SK-N-SH (cell line): ENCODE results near the gene ITFG1. TPM values are rescaled to one million over a fixed set of nuclear protein-coding genes. Genes with fewer than 3 reads are reported as not detected.

Experiments
- CTCF ChIA-PET: fragments of 300-600, 350-600 bp; formaldehyde crosslinking; extraction: SDS; loops from one replicate; lab custom pipeline; 2021; lab: Yijun Ruan, JAX
- POLR2A ChIA-PET: fragments of 350-600 bp; sonication (Branson Sonifier 250); formaldehyde crosslinking; extraction: SDS; loops from one replicate; lab custom pipeline; 2020; ENCODE audit warnings: antibody characterized with exemption, inconsistent platforms; lab: Yijun Ruan, JAX
- DNase-seq: peaks from one replicate; pipeline ENCODE4 v3.0.0; 2012
- H2AFZ ChIP-seq: fragments of 200-600 bp; sonication (generic); 2 replicates; pipeline ENCODE4 v1.8.1; 2016; ENCODE audit warnings: antibody characterized with exemption, mild to moderate bottlenecking, low read depth
- H3F3A ChIP-seq: fragments of 200-600 bp; sonication (generic); replicated peaks from 2 replicates; pipeline ENCODE3; 2016; ENCODE audit warnings: antibody characterized with exemption, mild to moderate bottlenecking; ENCODE audit not compliant: insufficient read depth
- H3K27ac ChIP-seq, 2 experiments: fragments of 200-500 bp in 1 of 2; fragments of 200-600 bp in 1 of 2; sonication (Bioruptor generic) in 1 of 2; sonication (generic), shearing (Covaris generic) in 1 of 2; 2 replicates each; pipeline versions ENCODE4 v1.5.1 to v1.6.1; 2014 to 2016; ENCODE audit warnings: low read depth in 2 of 2, inconsistent platforms in 1 of 2, low read length in 1 of 2, mild to moderate bottlenecking in 1 of 2, mixed read lengths in 1 of 2
- H3K27me3 ChIP-seq: fragments of 200-600 bp; sonication (generic), shearing (Covaris generic); 2 replicates; pipeline ENCODE4 v1.6.1; 2016; ENCODE audit warnings: mixed run types; ENCODE audit not compliant: insufficient read depth
- H3K36me3 ChIP-seq, 2 experiments: fragments of 200-500 bp in 1 of 2; fragments of 200-600 bp in 1 of 2; sonication (Bioruptor generic) in 1 of 2; sonication (generic) in 1 of 2; replicated peaks in 1 of 2; 2 replicates each; pipeline versions ENCODE3 to v1.5.1; 2014 to 2016; ENCODE audit warnings: low read length in 1 of 2, mild to moderate bottlenecking in 1 of 2; ENCODE audit not compliant: insufficient read depth in 2 of 2, control insufficient read depth in 1 of 2
- H3K4me1 ChIP-seq, 2 experiments: fragments of 200-500 bp in 1 of 2; fragments of 200-600 bp in 1 of 2; sonication (Bioruptor generic) in 1 of 2; sonication (generic), shearing (Covaris generic) in 1 of 2; 2 replicates each; pipeline versions ENCODE4 v1.5.1 to v1.6.1; 2014 to 2016; ENCODE audit warnings: low read depth in 1 of 2, low read length in 1 of 2, mixed run types in 1 of 2; ENCODE audit not compliant: insufficient read depth in 2 of 2, control insufficient read depth in 1 of 2
- H3K4me2 ChIP-seq: fragments of 200-600 bp; sonication (generic), shearing (Covaris generic); 2 replicates; pipeline ENCODE4 v1.6.1; 2017; ENCODE audit warnings: mixed run types
- H3K4me3 ChIP-seq, 2 experiments: fragments of 200-500 bp in 1 of 2; fragments of 200-600 bp in 1 of 2; sonication (Bioruptor generic) in 1 of 2; sonication (generic), shearing (Covaris generic) in 1 of 2; 2 replicates each; pipeline versions ENCODE4 v1.5.1 to v1.8.1; 2014 to 2016; ENCODE audit warnings: low read depth in 2 of 2, inconsistent platforms in 1 of 2, low read length in 1 of 2, mild to moderate bottlenecking in 1 of 2, mixed read lengths in 1 of 2, moderate library complexity in 1 of 2
- H3K79me2 ChIP-seq: fragments of 200-600 bp; sonication (generic); 2 replicates; pipeline ENCODE4 v1.8.1; 2017; ENCODE audit warnings: mild to moderate bottlenecking; ENCODE audit not compliant: insufficient read depth
- H3K9ac ChIP-seq: fragments of 200-600 bp; sonication (generic); 2 replicates; pipeline ENCODE4 v1.6.1; 2017; ENCODE audit warnings: mixed run types
- H3K9me2 ChIP-seq: fragments of 200-600 bp; sonication (generic); 2 replicates; pipeline ENCODE4 v1.6.1; 2017; ENCODE audit warnings: mixed run types
- H3K9me3 ChIP-seq: fragments of 200-600 bp; sonication (generic); 2 replicates; pipeline ENCODE4 v1.6.1; 2017; ENCODE audit warnings: mixed run types, mild to moderate bottlenecking, moderate library complexity
- H4K20me1 ChIP-seq: fragments of 200-600 bp; sonication (generic); 2 replicates; pipeline ENCODE4 v1.6.1; 2017; ENCODE audit warnings: mild to moderate bottlenecking, mixed run types; ENCODE audit not compliant: insufficient read depth
- NRF1 ChIP-seq: IDR thresholded peaks from 2 replicates; pipeline ENCODE4 v1.6.1; 2012; ENCODE audit warnings: low read depth, mild to moderate bottlenecking, low read length
- POLR2AphosphoS5 ChIP-seq: IDR thresholded peaks from 2 replicates; pipeline ENCODE4 v1.6.1; 2012; ENCODE audit warnings: low read depth, low read length
- RAD21 ChIP-seq: IDR thresholded peaks from 2 replicates; pipeline ENCODE4 v1.6.1; 2012; ENCODE audit warnings: mild to moderate bottlenecking, low read length
- REST ChIP-seq: IDR thresholded peaks from 2 replicates; pipeline ENCODE4 v1.6.1; 2012; ENCODE audit warnings: mild to moderate bottlenecking, low read depth, low read length, moderate library complexity
- RXRA ChIP-seq: IDR thresholded peaks from 2 replicates; pipeline ENCODE4 v1.4.0; 2012; ENCODE audit warnings: low read depth, mild to moderate bottlenecking, borderline replicate concordance
- SIN3A ChIP-seq: IDR thresholded peaks from 2 replicates; pipeline ENCODE4 v1.6.1; 2012; ENCODE audit warnings: low read depth, mild to moderate bottlenecking, low read length, moderate library complexity, borderline replicate concordance
- WGBS: methylation state at CpG from one replicate; pipeline ENCODE4 v1.1.6; 2017; ENCODE audit warnings: low lambda C conversion rate; 5-methylcytosine and 5-hydroxymethylcytosine counted together
- polyA plus RNA-seq, 3 experiments: library from polyadenylated mRNA; depleted of rRNA; stranded (reverse); fragments of >200 nt; gene quantifications; 2 replicates each; pipeline ENCODE4 v1.2.3, GENCODE V29; 2012
- TF ChIP-seq, protein P1 (sequence below): IDR thresholded peaks from 2 replicates; pipeline ENCODE4; 2012
- TF ChIP-seq, protein P2 (sequence below): fragments of 150-350 bp; IDR thresholded peaks from 2 replicates; pipeline ENCODE4 v1.6.1; 2017; ENCODE audit warnings: antibody characterized with exemption, low read length, low read depth, borderline replicate concordance

Gene ITFG1
- polyA plus RNA-seq, 1 of the 3 experiments (the other 2 are of a cell fraction) = 48.6 TPM

GRCh38 chr16:47488051-47488450 is 27.2 kb upstream of the ITFG1 start:
- Histone ChIP-seq H3K9ac (no peak overlapping the region), H3K4me1 (no peaks in the 10 kb centered on the region; a peak in 1 of 4 replicates), H2AFZ (no peak overlapping the region), H3K27ac (no peak overlapping the region), H3K79me2 (peaks cover 16% of the 10 kb centered on the region), H3K4me3 (no peak overlapping the region), H3K36me3 (peaks cover 0 to 3% of the 10 kb centered on the region in 2 experiments), H3K27me3 (no peaks in the 10 kb centered on the region), H3K9me2 (no peaks in the 10 kb centered on the region), H3K4me2 (no peak overlapping the region), H3F3A (no peaks in the 10 kb centered on the region), H3K9me3 (peaks cover 10% of the 10 kb centered on the region), H4K20me1 (no peaks in the 10 kb centered on the region)
- 98% methylated on average over 3 of the region's 3 CpGs for WGBS
- POLR2A ChIA-PET = no interaction called here
- no peak for DNase-seq
- TF ChIP-seq, protein P1, sequence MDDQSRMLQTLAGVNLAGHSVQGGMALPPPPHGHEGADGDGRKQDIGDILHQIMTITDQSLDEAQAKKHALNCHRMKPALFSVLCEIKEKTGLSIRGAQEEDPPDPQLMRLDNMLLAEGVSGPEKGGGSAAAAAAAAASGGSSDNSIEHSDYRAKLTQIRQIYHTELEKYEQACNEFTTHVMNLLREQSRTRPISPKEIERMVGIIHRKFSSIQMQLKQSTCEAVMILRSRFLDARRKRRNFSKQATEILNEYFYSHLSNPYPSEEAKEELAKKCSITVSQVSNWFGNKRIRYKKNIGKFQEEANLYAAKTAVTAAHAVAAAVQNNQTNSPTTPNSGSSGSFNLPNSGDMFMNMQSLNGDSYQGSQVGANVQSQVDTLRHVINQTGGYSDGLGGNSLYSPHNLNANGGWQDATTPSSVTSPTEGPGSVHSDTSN = no peak
- TF ChIP-seq SIN3A = no peak
- TF ChIP-seq, protein P2, sequence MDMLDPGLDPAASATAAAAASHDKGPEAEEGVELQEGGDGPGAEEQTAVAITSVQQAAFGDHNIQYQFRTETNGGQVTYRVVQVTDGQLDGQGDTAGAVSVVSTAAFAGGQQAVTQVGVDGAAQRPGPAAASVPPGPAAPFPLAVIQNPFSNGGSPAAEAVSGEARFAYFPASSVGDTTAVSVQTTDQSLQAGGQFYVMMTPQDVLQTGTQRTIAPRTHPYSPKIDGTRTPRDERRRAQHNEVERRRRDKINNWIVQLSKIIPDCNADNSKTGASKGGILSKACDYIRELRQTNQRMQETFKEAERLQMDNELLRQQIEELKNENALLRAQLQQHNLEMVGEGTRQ = no peak
- TF ChIP-seq POLR2AphosphoS5 = no peak
- TF ChIP-seq NRF1 = no peak
- TF ChIP-seq RXRA = no peak
- CTCF ChIA-PET = no interaction called here

GRCh38 chr16:47486856-47487255 is 26.0 kb upstream of the ITFG1 start:
- no peaks in the 10 kb centered on the region for H3K9me2 ChIP-seq
- no peak overlapping the region for H3K4me3 ChIP-seq
- H4K20me1 ChIP-seq = no peaks in the 10 kb centered on the region
- H3F3A ChIP-seq = no peaks in the 10 kb centered on the region
- no peak overlapping the region for H3K27ac ChIP-seq
- no peak overlapping the region for H3K9ac ChIP-seq
- H3K9me3 ChIP-seq = peaks cover 10% of the 10 kb centered on the region
- no peak overlapping the region for H2AFZ ChIP-seq
- peaks cover 16% of the 10 kb centered on the region for H3K79me2 ChIP-seq
- H3K4me2 ChIP-seq = no peak overlapping the region
- TF ChIP-seq REST = no peak
- TF ChIP-seq, protein P1 = no peak
- TF ChIP-seq RAD21 = no peak
- TF ChIP-seq RXRA = no peak
- H3K27me3 ChIP-seq = no peaks in the 10 kb centered on the region
- no peaks in the 10 kb centered on the region for H3K4me1 ChIP-seq
- peaks cover 0 to 3% of the 10 kb centered on the region in 2 experiments for H3K36me3 ChIP-seq
- CTCF ChIA-PET = interaction anchor here (0.6 kb wide), 1 partner anchor 30 kb away, joined by 3 read pairs; no protein-coding TSS in a partner anchor
- DNase-seq = no peak
- POLR2A ChIA-PET = no interaction called here
